Endothelial cell of umbilical vein (primary cell): ENCODE data around the gene LGMN. TPM values are rescaled to one million over a fixed set of nuclear protein-coding genes. Genes with fewer than 3 reads are reported as not detected.
"Not testable (repeated sequence)": the region's sequence is repeated elsewhere in the genome, so short reads cannot be mapped to it uniquely, and the experiment has no call there.

Source experiments
- BruUV-seq: library from RNA; stranded (reverse); fragments of 400-500 nt; replicated peaks from 2 replicates; lab custom pipeline; 2021; lab: Mats Ljungman, UMichigan
- CTCF ChIA-PET: fragments of 300-600, 350-600 bp; sonication (Branson Sonifier 250); formaldehyde crosslinking; loops from one replicate; lab custom pipeline; 2021; ENCODE audit warnings: antibody characterized with exemption, inconsistent platforms; lab: Charles Lee
- POLR2A ChIA-PET: fragments of 300-600, 350-600 bp; sonication (Branson Sonifier 250); formaldehyde crosslinking; loops from one replicate; lab custom pipeline; 2021; ENCODE audit warnings: antibody characterized with exemption, inconsistent platforms; lab: Charles Lee
- DNase-seq: peaks from one replicate; pipeline ENCODE4 v3.0.0-alpha.2; 2011; ENCODE audit warnings: low read depth, low spot score
- FAIRE-seq: peaks from 2 replicates; lab custom pipeline; 2011; peaks lifted over from hg19 to GRCh38; lab: Jason Lieb, UNC
- H2AFZ ChIP-seq: 2 replicates; pipeline ENCODE4 v1.6.0; 2012; ENCODE audit warnings: low read depth, low read length, control low read depth, inconsistent platforms
- H3K27ac ChIP-seq: 2 replicates; pipeline ENCODE4 v1.5.1; 2011; ENCODE audit warnings: low read depth, mild to moderate bottlenecking, control low read depth, low read length, moderate library complexity; ENCODE audit not compliant: insufficient read depth
- H3K27me3 ChIP-seq, 2 experiments: 2 replicates each; pipeline versions ENCODE4 v1.6.0 to v1.6.1; 2011; ENCODE audit warnings: low read length in 2 of 2, mixed read lengths in 1 of 2; ENCODE audit not compliant: control insufficient read depth in 2 of 2, insufficient read depth in 2 of 2
- H3K36me3 ChIP-seq, 2 experiments: 2 replicates in 1 of 2; 3 replicates in 1 of 2; pipeline ENCODE4 v1.5.1; 2011; ENCODE audit warnings: low read length in 2 of 2, mild to moderate bottlenecking in 1 of 2, moderate library complexity in 1 of 2; ENCODE audit not compliant: control insufficient read depth in 2 of 2, insufficient read depth in 2 of 2; ENCODE audit errors: extremely low read depth in 1 of 2
- H3K4me1 ChIP-seq: 3 replicates; pipeline ENCODE4 v1.5.1; 2011; ENCODE audit warnings: mild to moderate bottlenecking, low read length; ENCODE audit not compliant: control insufficient read depth, insufficient read depth; ENCODE audit errors: extremely low read depth
- H3K4me2 ChIP-seq: 2 replicates; pipeline ENCODE4 v1.6.1; 2011; ENCODE audit warnings: low read length, control low read depth, mixed read lengths; ENCODE audit not compliant: insufficient read depth
- H3K4me3 ChIP-seq, 3 experiments: fragments of 200-600 bp in 1 of 3; sonication (generic), shearing (Covaris generic) in 1 of 3; replicated peaks in 1 of 3; 2 replicates each; pipeline ENCODE4 v1.5.1; 2011 to 2016; ENCODE audit warnings: control low read depth in 3 of 3, low read length in 3 of 3, mild to moderate bottlenecking in 2 of 3, inconsistent platforms in 1 of 3, low read depth in 1 of 3, moderate library complexity in 1 of 3; ENCODE audit not compliant: insufficient read depth in 1 of 3
- H3K79me2 ChIP-seq: 2 replicates; pipeline ENCODE4 v1.6.0; 2012; ENCODE audit warnings: low read length, inconsistent platforms; ENCODE audit not compliant: control insufficient read depth, insufficient read depth
- H3K9ac ChIP-seq: replicated peaks from 2 replicates; pipeline ENCODE3; 2011; ENCODE audit warnings: low read length, control low read depth; ENCODE audit not compliant: insufficient read depth; ENCODE audit errors: extremely low read depth
- H3K9me1 ChIP-seq: replicated peaks from 3 replicates; pipeline ENCODE4 v1.6.0; 2011; ENCODE audit warnings: mild to moderate bottlenecking, low read length; ENCODE audit not compliant: control insufficient read depth, insufficient read depth; ENCODE audit errors: extremely low read depth
- H3K9me3 ChIP-seq: replicated peaks from 2 replicates; pipeline ENCODE4 v1.5.1; 2012; ENCODE audit warnings: low read length, inconsistent platforms; ENCODE audit not compliant: control insufficient read depth, insufficient read depth
- H4K20me1 ChIP-seq: replicated peaks from 2 replicates; pipeline ENCODE3; 2011; ENCODE audit warnings: mild to moderate bottlenecking, low read length; ENCODE audit not compliant: control insufficient read depth, insufficient read depth; ENCODE audit errors: extremely low read depth
- EZH2 ChIP-seq: IDR thresholded peaks from 2 replicates; pipeline ENCODE4 v1.6.1; 2012; ENCODE audit warnings: borderline replicate concordance, low read depth, mild to moderate bottlenecking, moderate library complexity, low read length, inconsistent platforms; ENCODE audit not compliant: severe bottlenecking
- FOS ChIP-seq: IDR thresholded peaks from 2 replicates; pipeline ENCODE4 v1.6.1; 2011; ENCODE audit warnings: mild to moderate bottlenecking, low read length, moderate library complexity, borderline replicate concordance; ENCODE audit not compliant: insufficient read depth
- GATA2 ChIP-seq: IDR thresholded peaks from 2 replicates; pipeline ENCODE4 v1.7.0; 2011; ENCODE audit warnings: low read depth, mild to moderate bottlenecking, moderate library complexity, mixed read lengths, low read length; ENCODE audit not compliant: insufficient read length, insufficient read depth
- JUN ChIP-seq: IDR thresholded peaks from 2 replicates; pipeline ENCODE4 v1.6.1; 2011; ENCODE audit warnings: borderline replicate concordance, low read depth; ENCODE audit not compliant: insufficient read length, insufficient read depth
- MYC ChIP-seq: IDR thresholded peaks from one replicate; pipeline ENCODE4 v1.6.1; 2011; ENCODE audit warnings: mild to moderate bottlenecking, low read depth, low read length
- POLR2A ChIP-seq: IDR thresholded peaks from 2 replicates; pipeline ENCODE4 v1.6.1; 2012; ENCODE audit warnings: low read depth, mild to moderate bottlenecking, control low read depth, low read length
- POLR2AphosphoS5 ChIP-seq: IDR thresholded peaks from 2 replicates; pipeline ENCODE4 v1.6.1; 2012; ENCODE audit warnings: low read depth, mild to moderate bottlenecking, control low read depth, low read length, moderate library complexity; ENCODE audit not compliant: insufficient read depth
- dilution Hi-C: fragments of 300-500 bp; cut with MboI; formaldehyde crosslinking; loops from one replicate; pipeline ENCODE4 v1.15.0; 2019; ENCODE audit warnings: low sequenced_read_pairs; ENCODE audit not compliant: extremely low pct_ligation_motif_present
- intact Hi-C: fragments of 100-400 bp; cut with micrococcal nuclease; formaldehyde crosslinking; loops from one replicate; pipeline ENCODE4 v1.10.0; 2022
- polyA plus RNA-seq, 4 experiments: library from polyadenylated mRNA; depleted of rRNA in 3 of 4; stranded (reverse) in 3 of 4; unstranded in 1 of 4; fragments of >200 nt; gene quantifications; 2 replicates each; pipeline versions ENCODE4 v1.2.1 to v1.2.3, GENCODE V29; 2011 to 2012; ENCODE audit warnings: missing spikeins in 1 of 4
- total RNA-seq: library from RNA; stranded (reverse); gene quantifications from 2 replicates; pipeline ENCODE4 v1.2.3, GENCODE V29; 2021
- TF ChIP-seq, protein P1 (sequence below), 2 donors: IDR thresholded peaks; 1 replicate in 1 of 2; 2 replicates in 1 of 2; pipeline ENCODE4 v1.5.1; 2011; ENCODE audit warnings: low read length in 2 of 2, mild to moderate bottlenecking in 2 of 2, moderate library complexity in 2 of 2, control low read depth in 1 of 2, inconsistent platforms in 1 of 2, low read depth in 1 of 2; ENCODE audit not compliant: insufficient read depth in 1 of 2; ENCODE audit errors: extremely low read depth in 1 of 2
- TF ChIP-seq, protein P2 (sequence below): IDR thresholded peaks from 2 replicates; pipeline ENCODE4 v1.6.1; 2011; ENCODE audit not compliant: insufficient read depth, insufficient read length

LGMN gene
- total and polyA plus RNA-seq, 2 donors (not counting 3 experiments of a cell fraction or from before 2014, with no cell fraction given): 56.7 to 99.2 TPM

DNA sequence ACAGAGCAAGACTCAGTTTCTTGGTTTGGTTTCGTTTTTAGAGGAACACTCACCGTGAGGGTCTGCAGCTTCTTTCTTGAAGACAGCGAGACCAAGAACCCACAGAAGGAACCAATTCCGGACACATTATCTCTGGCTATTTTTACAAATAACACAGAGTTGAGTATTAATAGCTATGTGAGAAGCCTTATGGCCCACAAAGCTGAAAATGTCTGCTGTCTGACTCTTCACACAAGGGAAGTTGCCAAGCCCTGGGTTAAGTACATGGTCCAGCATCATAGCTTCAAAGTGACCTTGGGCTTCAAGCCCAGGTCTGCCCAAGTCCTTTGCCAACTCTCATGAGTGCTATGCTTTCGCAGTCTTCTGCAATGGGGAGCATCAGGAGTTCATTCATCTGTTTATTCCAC lies 2.6 kb upstream of the LGMN start:
- Histone ChIP-seq H3K9me1 (no peaks in the 10 kb centered on the region), H3K4me3 (no peak overlapping the region), H3K4me2 (no peak overlapping the region), H3K9me3 (no peaks in the 10 kb centered on the region), H3K36me3 (no peaks in the 10 kb centered on the region), H3K27ac (no peak overlapping the region), H2AFZ (no peak overlapping the region), H4K20me1 (no peaks in the 10 kb centered on the region), H3K79me2 (peaks cover 3% of the 10 kb centered on the region), H3K27me3 (peaks cover 0 to 2% of the 10 kb centered on the region in 2 experiments), H3K4me1 (peaks cover 7% of the 10 kb centered on the region), H3K9ac (no peak overlapping the region)
- TF ChIP-seq MYC (no peak), POLR2AphosphoS5 (no peak), GATA2 (no peak), POLR2A (no peak), FOS (no peak), EZH2 (no peak), JUN (no peak)
- TF ChIP-seq, protein P1, sequence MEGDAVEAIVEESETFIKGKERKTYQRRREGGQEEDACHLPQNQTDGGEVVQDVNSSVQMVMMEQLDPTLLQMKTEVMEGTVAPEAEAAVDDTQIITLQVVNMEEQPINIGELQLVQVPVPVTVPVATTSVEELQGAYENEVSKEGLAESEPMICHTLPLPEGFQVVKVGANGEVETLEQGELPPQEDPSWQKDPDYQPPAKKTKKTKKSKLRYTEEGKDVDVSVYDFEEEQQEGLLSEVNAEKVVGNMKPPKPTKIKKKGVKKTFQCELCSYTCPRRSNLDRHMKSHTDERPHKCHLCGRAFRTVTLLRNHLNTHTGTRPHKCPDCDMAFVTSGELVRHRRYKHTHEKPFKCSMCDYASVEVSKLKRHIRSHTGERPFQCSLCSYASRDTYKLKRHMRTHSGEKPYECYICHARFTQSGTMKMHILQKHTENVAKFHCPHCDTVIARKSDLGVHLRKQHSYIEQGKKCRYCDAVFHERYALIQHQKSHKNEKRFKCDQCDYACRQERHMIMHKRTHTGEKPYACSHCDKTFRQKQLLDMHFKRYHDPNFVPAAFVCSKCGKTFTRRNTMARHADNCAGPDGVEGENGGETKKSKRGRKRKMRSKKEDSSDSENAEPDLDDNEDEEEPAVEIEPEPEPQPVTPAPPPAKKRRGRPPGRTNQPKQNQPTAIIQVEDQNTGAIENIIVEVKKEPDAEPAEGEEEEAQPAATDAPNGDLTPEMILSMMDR (IDR thresholded peaks at IDR 0.05; ENCODE audit: extremely low read depth in 1 of 2, insufficient read depth in 1 of 2, low read depth in 1 of 2, low read length in 2 of 2): no peak
- TF ChIP-seq, protein P2, sequence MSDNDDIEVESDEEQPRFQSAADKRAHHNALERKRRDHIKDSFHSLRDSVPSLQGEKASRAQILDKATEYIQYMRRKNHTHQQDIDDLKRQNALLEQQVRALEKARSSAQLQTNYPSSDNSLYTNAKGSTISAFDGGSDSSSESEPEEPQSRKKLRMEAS: no peak
- ChIA-PET POLR2A (no interaction called here), CTCF (interaction anchor here (0.7 kb wide), 1 partner anchor 33 kb away, joined by 3 read pairs; no protein-coding TSS in a partner anchor)
- DNase-seq (no peak), FAIRE-seq (no peak)
- intact Hi-C loops (no loop called here), dilution Hi-C loops (no loop called here)
- no TSS peak for BruUV-seq

DNA sequence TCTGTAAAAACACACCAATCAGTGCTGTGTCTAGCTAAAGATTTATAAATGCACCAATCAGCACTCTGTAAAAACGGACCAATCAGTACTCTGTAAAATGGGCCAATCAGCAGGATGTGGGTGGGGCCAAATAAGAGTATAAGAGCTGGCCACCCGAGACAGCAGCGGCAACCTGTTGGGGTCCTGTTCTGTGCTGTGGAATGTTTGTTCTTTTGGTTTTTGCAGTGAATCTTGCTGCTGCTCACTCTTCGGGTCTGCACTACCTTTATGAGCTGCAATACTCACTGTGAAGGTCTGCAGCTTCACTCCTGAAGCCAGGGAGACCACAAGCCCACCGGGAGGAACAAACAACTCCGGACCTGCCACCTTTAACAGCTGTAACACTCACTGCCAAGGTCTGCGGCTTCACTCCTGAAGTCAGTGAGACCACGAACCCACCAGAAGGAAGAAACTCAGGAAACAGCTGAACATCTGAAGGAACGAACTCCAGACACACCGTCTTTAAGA lies 1.8 kb upstream of the LGMN start:
- H3K27ac ChIP-seq, H3K9ac ChIP-seq, H3K4me2 ChIP-seq, H3K9me3 ChIP-seq, BruUV-seq, H2AFZ ChIP-seq, FAIRE-seq, H3K27me3 ChIP-seq, H3K9me1 ChIP-seq, DNase-seq, H3K4me3 ChIP-seq, H3K79me2 ChIP-seq, intact Hi-C loops, dilution Hi-C loops, POLR2A ChIA-PET, H3K4me1 ChIP-seq, H4K20me1 ChIP-seq, H3K36me3 ChIP-seq: not testable (repeated sequence)
- CTCF ChIA-PET: interaction anchor here (0.7 kb wide), 1 partner anchor 34 kb away, joined by 3 read pairs; no protein-coding TSS in a partner anchor
